GM21423 (cell line): ENCODE results near the gene IFITM1.

Source experiments
- ATAC-seq: cut with Tn5 transposase; IDR thresholded peaks from one replicate; pipeline ENCODE4 v1.9.1; 2021; ENCODE audit warnings: mild to moderate bottlenecking, moderate library complexity; ENCODE audit not compliant: unreplicated experiment

The IFITM1 gene

DNA sequence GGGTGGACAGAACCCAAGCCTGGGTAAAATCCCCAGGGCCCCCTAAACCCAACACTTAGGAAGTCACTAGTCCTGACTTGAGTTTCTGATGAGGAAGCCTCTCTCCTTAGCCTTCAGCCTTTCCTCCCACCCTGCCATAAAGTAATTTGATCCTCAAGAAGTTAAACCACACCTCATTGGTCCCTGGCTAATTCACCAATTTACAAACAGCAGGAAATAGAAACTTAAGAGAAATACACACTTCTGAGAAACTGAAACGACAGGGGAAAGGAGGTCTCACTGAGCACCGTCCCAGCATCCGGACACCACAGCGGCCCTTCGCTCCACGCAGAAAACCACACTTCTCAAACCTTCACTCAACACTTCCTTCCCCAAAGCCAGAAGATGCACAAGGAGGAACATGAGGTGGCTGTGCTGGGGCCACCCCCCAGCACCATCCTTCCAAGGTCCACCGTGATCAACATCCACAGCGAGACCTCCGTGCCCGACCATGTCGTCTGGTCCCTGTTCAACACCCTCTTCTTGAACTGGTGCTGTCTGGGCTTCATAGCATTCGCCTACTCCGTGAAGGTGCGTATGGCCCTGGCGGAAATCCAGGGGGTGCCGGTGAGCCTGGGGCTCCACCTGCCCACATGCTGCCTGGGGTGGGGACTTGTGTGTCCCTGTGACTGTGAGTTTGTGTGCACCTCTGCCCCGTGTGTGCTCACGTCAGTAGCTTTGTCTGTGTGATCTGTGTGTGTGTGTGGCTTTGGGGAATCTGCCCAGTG, at the start of gene IFITM1:
TSS of gene IFITM1 (plus strand) at position 254 of the 767 bp plus-strand sequence. CDS start at position 385, 131 bp downstream.
- ATAC-seq: peak; percentile 38

DNA sequence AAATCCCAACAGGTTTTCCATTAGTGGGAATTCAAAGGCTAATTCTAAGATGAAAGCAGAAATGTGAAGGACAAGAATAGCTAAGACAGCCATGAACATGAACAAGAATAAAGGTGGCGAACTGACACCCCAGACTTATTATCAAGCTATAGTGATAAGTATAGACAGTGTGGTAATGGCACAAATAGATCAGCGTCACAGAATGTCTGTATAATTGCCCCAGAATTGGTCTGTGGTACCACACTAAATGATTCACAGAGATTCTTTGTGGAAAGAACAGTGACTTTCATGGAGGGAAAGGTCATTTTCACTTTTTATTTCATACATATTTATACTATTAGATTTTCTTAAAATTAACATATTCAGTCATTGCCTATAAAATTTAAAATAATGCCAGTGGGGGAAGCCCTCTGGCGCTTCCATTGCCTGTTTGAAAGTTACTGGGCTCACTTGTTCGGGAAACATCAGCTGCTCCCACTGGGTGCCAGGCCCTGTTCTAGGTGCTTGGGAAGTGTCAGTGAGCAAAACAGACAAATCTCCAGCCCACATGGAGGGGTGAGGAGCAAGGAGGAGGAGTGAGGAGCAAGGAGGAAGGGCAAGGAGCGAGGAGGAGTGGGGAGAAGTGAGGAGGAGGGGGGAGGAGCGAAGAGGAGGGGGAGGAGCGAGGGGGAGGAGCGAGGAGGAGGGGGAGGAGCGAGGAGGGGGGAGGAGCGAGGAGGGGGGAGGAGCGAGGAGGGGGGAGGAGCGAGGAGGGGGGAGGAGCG, 47.0 kb upstream of the IFITM1 start:
- ATAC-seq: no peak

- no peak for ATAC-seq
Observed at GRCh38 chr11:267491-267994, 46.3 kb upstream of the IFITM1 start.

- peak; percentile 49 for ATAC-seq
Observed at GRCh38 chr11:268716-269145, 45.1 kb upstream of the IFITM1 start.

DNA sequence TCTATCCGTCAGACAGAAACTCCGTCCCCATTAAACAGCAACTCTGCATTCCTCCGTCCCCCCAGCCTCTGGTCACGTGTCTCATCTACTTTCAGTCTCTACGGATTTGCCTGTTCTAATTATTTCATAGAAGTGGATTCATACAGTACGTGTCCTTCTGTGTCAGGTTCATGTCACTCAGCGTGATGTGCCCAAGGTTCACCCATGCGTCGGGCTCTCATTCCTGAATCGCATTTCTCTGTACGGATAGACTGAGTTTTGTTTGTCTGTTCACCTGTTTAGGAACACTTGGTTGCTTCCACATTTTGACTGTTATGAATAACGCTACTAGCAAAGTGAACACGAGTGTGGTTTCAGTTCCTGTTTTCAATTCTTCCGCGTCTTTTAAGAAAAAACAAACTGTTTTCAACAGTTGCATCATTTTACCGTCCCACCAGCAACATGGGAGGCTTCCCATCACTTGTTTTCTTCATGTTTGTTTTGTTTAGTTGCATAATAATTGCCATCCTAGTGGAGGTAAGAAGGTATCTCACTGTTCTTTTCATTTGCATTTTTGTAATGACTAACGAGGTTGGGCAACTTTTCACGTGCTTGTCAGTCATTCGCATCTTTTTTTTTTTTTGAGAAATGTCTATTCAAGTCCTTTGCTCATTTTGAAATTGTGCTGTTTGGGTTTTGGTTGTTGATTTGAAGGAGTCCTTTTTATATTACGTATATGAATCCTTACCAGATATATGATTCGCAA, 44.5 kb upstream of the IFITM1 start:
- peak; percentile 58 for ATAC-seq

DNA sequence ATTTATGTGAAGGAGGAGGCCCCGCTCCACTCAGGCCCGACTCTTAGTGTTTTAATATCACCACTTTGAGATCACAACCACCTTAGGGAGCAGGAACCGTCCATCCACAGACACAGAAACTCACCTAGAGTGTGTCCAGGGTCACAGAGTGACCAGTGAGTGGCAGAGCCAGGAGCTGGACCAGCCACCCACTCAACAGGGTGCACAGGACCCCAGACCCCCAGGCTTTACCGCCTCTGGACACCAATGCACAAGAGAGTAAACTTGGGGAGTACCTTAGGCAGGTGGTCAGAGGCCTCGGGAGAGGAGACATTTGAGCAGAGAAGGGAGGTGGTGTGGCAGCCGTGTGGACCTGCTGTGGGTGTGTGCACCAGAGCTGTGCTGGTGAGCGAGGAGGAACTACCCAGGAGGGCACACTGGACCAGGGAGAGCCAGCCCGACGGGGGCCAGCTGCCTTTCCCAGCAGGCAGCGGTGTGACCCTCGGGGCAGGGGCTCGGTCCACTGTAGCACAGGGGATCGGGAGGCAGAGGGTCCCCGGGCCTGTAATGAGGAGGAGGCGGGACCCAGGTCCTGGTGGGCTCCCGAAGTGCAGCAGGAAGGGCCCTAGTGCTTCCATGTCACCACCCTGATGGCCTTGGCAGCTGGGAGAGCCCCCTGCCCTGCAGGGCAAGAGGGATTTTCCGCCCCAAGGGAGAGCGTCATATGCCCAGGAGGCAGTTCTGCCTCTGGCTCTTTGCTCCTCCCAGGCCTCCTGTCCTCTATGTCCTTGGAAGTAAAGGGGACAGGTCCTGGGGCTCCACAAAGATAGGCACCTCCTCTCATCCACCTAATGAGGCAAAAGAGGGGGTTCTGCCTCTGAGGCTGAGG, 43.2 kb upstream of the IFITM1 start:
- ATAC-seq: no peak

DNA sequence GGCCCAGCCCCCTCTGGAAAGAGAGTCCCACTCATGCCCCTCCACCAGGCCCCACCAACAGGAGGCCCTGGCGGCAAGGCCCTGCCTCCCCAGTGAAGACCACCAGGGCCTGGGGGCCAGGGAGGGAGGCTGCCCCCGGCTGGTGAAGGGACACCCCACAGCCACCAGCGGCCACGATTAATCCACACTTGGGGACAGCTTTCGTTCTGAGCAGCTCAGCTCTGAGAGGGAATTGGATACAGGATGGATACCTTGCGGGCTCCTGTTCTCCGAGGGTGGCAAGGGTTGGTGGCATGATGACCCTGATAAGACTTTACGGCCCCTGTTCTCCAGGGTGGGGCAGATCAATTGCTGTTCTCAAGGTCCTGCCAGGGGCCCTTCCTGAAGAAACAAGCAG, 42.5 kb upstream of the IFITM1 start:
- no peak for ATAC-seq

GRCh38 chr11:272195-272930, 41.5 kb upstream of the IFITM1 start:
- ATAC-seq: no peak

GRCh38 chr11:272931-273198, 41.0 kb upstream of the IFITM1 start:
- ATAC-seq: no peak

DNA sequence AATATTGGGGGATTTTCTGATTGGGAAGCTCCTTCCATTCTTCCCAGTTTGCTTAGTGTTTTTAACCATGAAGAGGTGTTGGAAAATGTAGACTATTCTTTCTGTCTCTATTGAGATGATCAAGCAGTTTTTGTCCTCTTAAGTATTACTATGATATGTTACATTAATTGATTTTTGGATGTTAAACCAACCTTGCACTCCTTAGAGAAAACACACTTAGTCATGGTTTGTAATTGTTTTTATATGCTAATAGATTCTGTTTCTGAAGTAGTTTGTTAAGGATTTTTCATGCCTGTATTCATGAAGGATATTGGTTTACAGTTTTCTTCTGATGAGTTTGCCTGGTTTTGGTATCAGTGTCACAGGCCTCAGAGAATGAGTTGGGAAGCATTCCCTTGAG, 37.6 kb upstream of the IFITM1 start:
- ATAC-seq: no peak

GRCh38 chr11:278001-278951, 35.6 kb upstream of the IFITM1 start, which contains the start of gene NLRP6:
NLRP6 (plus strand) TSS chr11:278407; CDS start chr11:278570, 163 bp downstream.
- no peak for ATAC-seq

DNA sequence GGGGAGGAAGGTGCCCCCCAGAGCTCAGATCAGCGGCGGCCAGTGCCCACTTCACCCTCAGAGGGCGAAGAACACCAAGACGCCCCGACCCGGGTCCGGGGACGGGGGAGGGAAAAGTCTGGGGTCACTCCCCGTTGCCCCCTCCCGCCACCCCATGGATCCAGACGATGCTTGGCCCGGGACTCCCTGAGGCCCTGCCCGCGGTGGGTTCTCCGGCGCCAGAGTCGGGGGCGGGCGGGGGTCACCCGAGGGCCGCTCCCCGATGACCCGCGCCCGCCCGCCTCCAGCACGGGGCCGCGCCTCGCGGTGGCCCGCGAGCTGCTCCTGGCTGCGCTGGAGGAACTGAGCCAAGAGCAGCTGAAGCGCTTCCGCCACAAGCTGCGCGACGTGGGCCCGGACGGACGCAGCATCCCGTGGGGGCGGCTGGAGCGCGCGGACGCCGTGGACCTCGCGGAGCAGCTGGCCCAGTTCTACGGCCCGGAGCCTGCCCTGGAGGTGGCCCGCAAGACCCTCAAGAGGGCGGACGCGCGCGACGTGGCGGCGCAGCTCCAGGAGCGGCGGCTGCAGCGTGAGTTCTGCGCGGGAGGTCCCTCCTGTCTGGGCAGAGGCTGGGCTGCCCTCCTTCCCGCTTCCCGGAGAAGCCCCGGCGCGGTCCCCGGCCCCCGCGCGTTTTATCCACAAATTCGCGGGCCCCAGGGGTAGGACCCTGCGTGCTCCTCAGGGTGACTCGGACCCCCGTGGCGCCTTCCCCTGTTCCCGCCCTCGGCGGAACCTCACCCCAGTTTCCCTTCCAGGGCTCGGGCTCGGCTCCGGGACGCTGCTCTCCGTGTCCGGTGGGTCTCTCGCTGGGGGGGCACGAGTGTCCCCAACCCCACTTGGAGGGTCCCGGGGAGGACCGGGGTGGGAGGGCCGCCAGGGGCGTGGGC, 34.5 kb upstream of the IFITM1 start:
- ATAC-seq: no peak

DNA sequence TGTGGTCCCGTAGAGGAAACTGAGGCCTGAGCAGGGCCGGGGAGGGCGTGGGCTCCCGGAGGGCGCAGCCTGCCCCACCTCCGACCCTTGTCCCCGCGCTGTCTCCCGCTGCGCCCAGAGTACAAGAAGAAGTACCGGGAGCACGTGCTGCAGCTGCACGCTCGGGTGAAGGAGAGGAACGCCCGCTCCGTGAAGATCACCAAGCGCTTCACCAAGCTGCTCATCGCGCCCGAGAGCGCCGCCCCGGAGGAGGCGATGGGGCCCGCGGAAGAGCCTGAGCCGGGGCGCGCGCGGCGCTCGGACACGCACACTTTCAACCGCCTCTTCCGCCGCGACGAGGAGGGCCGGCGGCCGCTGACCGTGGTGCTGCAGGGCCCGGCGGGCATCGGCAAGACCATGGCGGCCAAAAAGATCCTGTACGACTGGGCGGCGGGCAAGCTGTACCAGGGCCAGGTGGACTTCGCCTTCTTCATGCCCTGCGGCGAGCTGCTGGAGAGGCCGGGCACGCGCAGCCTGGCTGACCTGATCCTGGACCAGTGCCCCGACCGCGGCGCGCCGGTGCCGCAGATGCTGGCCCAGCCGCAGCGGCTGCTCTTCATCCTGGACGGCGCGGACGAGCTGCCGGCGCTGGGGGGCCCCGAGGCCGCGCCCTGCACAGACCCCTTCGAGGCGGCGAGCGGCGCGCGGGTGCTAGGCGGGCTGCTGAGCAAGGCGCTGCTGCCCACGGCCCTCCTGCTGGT, 33.7 kb upstream of the IFITM1 start:
- ATAC-seq: no peak

DNA sequence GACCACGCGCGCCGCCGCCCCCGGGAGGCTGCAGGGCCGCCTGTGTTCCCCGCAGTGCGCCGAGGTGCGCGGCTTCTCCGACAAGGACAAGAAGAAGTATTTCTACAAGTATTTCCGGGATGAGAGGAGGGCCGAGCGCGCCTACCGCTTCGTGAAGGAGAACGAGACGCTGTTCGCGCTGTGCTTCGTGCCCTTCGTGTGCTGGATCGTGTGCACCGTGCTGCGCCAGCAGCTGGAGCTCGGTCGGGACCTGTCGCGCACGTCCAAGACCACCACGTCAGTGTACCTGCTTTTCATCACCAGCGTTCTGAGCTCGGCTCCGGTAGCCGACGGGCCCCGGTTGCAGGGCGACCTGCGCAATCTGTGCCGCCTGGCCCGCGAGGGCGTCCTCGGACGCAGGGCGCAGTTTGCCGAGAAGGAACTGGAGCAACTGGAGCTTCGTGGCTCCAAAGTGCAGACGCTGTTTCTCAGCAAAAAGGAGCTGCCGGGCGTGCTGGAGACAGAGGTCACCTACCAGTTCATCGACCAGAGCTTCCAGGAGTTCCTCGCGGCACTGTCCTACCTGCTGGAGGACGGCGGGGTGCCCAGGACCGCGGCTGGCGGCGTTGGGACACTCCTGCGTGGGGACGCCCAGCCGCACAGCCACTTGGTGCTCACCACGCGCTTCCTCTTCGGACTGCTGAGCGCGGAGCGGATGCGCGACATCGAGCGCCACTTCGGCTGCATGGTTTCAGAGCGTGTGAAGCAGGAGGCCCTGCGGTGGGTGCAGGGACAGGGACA, 32.9 kb upstream of the IFITM1 start:
- no peak for ATAC-seq

GRCh38 chr11:281486-282161, 32.2 kb upstream of the IFITM1 start:
- no peak for ATAC-seq

GRCh38 chr11:282171-282570, 31.7 kb upstream of the IFITM1 start:
- no peak for ATAC-seq
